ENCODE measurements around the gene PPP6R3.

DNA sequence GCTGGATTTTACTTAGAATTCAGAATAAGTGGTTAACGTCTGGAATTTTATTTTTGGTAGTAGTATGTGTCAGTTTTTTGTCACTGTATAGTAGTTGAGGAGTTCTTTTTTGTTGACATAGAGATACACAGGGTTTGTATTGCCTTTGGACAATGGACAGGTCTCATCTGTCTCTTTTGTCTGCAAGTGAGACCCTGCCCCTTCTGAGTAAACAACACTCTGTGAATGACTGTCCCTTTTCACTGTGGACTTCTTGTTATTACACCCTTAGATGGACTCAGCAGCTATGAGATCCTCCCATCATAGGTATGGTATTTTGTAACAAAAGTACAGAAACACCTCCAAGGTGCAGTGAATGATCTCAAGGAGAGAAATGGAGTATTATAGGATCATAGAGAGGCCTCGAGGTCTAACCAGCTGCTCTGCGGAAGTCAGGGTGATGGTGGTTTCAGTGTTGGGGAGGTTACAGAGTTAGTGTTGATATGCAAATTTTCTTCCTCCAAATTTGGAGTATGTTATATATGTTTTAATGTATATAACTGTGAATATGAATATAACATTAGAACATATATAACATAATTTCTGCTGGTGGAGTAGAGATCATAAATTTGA, 7.8 kb downstream of the PPP6R3 start:
- TF ChIP-seq, protein P1, sequence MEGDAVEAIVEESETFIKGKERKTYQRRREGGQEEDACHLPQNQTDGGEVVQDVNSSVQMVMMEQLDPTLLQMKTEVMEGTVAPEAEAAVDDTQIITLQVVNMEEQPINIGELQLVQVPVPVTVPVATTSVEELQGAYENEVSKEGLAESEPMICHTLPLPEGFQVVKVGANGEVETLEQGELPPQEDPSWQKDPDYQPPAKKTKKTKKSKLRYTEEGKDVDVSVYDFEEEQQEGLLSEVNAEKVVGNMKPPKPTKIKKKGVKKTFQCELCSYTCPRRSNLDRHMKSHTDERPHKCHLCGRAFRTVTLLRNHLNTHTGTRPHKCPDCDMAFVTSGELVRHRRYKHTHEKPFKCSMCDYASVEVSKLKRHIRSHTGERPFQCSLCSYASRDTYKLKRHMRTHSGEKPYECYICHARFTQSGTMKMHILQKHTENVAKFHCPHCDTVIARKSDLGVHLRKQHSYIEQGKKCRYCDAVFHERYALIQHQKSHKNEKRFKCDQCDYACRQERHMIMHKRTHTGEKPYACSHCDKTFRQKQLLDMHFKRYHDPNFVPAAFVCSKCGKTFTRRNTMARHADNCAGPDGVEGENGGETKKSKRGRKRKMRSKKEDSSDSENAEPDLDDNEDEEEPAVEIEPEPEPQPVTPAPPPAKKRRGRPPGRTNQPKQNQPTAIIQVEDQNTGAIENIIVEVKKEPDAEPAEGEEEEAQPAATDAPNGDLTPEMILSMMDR (conservative IDR thresholded peaks at IDR 0.05): no peak
- no peak for TF ChIP-seq EZH2 (IDR thresholded peaks at IDR 0.05; ENCODE audit: low read depth)
